B cell (primary cell): ENCODE measurements around the gene HEPACAM2. TPM values are rescaled to one million over a fixed set of nuclear protein-coding genes. Genes with fewer than 3 reads are reported as not detected.

ENCODE experiments used
- ATAC-seq: fragments of 200-7000 bp; cut with Tn5 transposase; one replicate; pipeline ENCODE4 v1.10.0; 2021; ENCODE audit warnings: low read depth, mild to moderate bottlenecking, moderate number of reproducible peaks, moderate library complexity
- CTCF ChIA-PET: fragments of 350-600 bp; sonication (Branson Sonifier 250); formaldehyde crosslinking; loops from one replicate; lab custom pipeline; 2021; ENCODE audit warnings: antibody characterized with exemption, inconsistent platforms; lab: Charles Lee
- POLR2A ChIA-PET: fragments of 350-600 bp; sonication (Branson Sonifier 250); formaldehyde crosslinking; loops from one replicate; lab custom pipeline; 2021; ENCODE audit warnings: antibody characterized with exemption; lab: Charles Lee
- DNase-seq: peaks from one replicate; pipeline ENCODE4 v3.0.0; 2013
- H2AFZ ChIP-seq: 2 replicates; pipeline ENCODE4 v1.6.1; 2012; ENCODE audit warnings: mild to moderate bottlenecking, low read depth, low read length; ENCODE audit not compliant: insufficient read depth, poor library complexity, severe bottlenecking
- H3K27ac ChIP-seq, 2 donors: 1 replicate in 1 of 2; 2 replicates in 1 of 2; pipeline ENCODE4 v1.5.1; 2012 to 2013; ENCODE audit warnings: low read length in 2 of 2, mild to moderate bottlenecking in 2 of 2, moderate library complexity in 1 of 2
- H3K27me3 ChIP-seq, 4 experiments: fragments of 200-600 bp in 1 of 4; sonication (generic) in 1 of 4; replicated peaks in 1 of 4; 1 replicate in 2 of 4; 2 replicates in 2 of 4; pipeline versions ENCODE4 v1.6.1 to v1.7.0; 2013 to 2016; ENCODE audit warnings: low read length in 3 of 4, mild to moderate bottlenecking in 2 of 4, mixed read lengths in 1 of 4, moderate library complexity in 1 of 4; ENCODE audit not compliant: insufficient read depth in 4 of 4, control insufficient read depth in 3 of 4; ENCODE audit errors: control extremely low read depth in 1 of 4
- H3K36me3 ChIP-seq, 2 experiments: replicated peaks in 1 of 2; 1 replicate in 1 of 2; 2 replicates in 1 of 2; pipeline versions ENCODE4 v1.6.1 to v1.7.1; 2013; ENCODE audit warnings: low read length in 1 of 2; ENCODE audit not compliant: insufficient read depth in 2 of 2, control insufficient read depth in 1 of 2; ENCODE audit errors: control extremely low read depth in 1 of 2, extremely low read depth in 1 of 2
- H3K4me1 ChIP-seq, 2 donors: fragments of 200-600 bp in 1 of 2; sonication (generic) in 1 of 2; 1 replicate in 1 of 2; 2 replicates in 1 of 2; pipeline versions ENCODE4 v1.5.1 to v1.6.1; 2013 to 2017; ENCODE audit warnings: low read length in 2 of 2; ENCODE audit not compliant: control insufficient read depth in 2 of 2, insufficient read depth in 2 of 2
- H3K4me2 ChIP-seq: replicated peaks from 2 replicates; pipeline ENCODE3; 2012; ENCODE audit warnings: mild to moderate bottlenecking, low read depth, low read length; ENCODE audit not compliant: poor library complexity, severe bottlenecking
- H3K4me3 ChIP-seq, 5 experiments: fragments of 200-600 bp in 1 of 5; sonication (generic) in 1 of 5; 1 replicate in 3 of 5; 2 replicates in 2 of 5; pipeline versions ENCODE4 v1.5.1 to v1.7.0; 2011 to 2016; ENCODE audit warnings: low read length in 4 of 5, mild to moderate bottlenecking in 4 of 5, low read depth in 2 of 5, control low read depth in 1 of 5, moderate library complexity in 1 of 5; ENCODE audit not compliant: insufficient read depth in 1 of 5; ENCODE audit errors: control extremely low read depth in 1 of 5, extremely low read depth in 1 of 5
- H3K79me2 ChIP-seq: fragments of 200-600 bp; sonication (generic); one replicate; pipeline ENCODE4 v1.6.0; 2016; ENCODE audit warnings: low read length; ENCODE audit not compliant: control insufficient read depth, insufficient read depth
- H3K9ac ChIP-seq: fragments of 200-600 bp; sonication (generic); 2 replicates; pipeline ENCODE4 v1.6.1; 2017; ENCODE audit warnings: mild to moderate bottlenecking, low read length, moderate library complexity
- H3K9me3 ChIP-seq, 3 donors: one replicate each; pipeline versions ENCODE4 v1.6.1 to v1.7.1; 2013; ENCODE audit warnings: low read length in 2 of 3; ENCODE audit not compliant: control insufficient read depth in 2 of 3, insufficient read depth in 1 of 3; ENCODE audit errors: control extremely low read depth in 1 of 3
- H4K20me1 ChIP-seq: 2 replicates; pipeline ENCODE4 v1.6.0; 2012; ENCODE audit warnings: mild to moderate bottlenecking, low read length; ENCODE audit not compliant: insufficient read depth, control insufficient read depth, poor library complexity, severe bottlenecking
- H3K27ac Mint-ChIP-seq: one replicate; pipeline ENCODE4 v1.8.0; 2021; ENCODE audit warnings: mixed read lengths
- H3K27me3 Mint-ChIP-seq: one replicate; pipeline ENCODE4 v1.8.0; 2021; ENCODE audit warnings: mixed read lengths
- H3K4me1 Mint-ChIP-seq: one replicate; pipeline ENCODE4 v1.8.0; 2021; ENCODE audit warnings: mixed read lengths
- H3K4me3 Mint-ChIP-seq: one replicate; pipeline ENCODE4 v1.8.0; 2021; ENCODE audit warnings: mixed read lengths
- H3K9me3 Mint-ChIP-seq: one replicate; pipeline ENCODE4 v1.8.0; 2022; ENCODE audit warnings: mixed read lengths; ENCODE audit not compliant: insufficient read depth
- CTCF ChIP-seq: fragments of 200-600 bp; IDR thresholded peaks from one replicate; pipeline ENCODE4 v1.8.0; 2022; ENCODE audit warnings: antibody characterized with exemption, mild to moderate bottlenecking
- EZH2 ChIP-seq: IDR thresholded peaks from 2 replicates; pipeline ENCODE4 v1.6.1; 2012; ENCODE audit warnings: borderline replicate concordance, low read depth, mild to moderate bottlenecking, moderate library complexity, low read length; ENCODE audit not compliant: insufficient read depth, poor library complexity, severe bottlenecking
- WGBS: methylation state at CpG from one replicate; pipeline ENCODE4 v1.1.5; 2013; ENCODE audit warnings: missing lambda C conversion rate; ENCODE audit not compliant: insufficient coverage; 5-methylcytosine and 5-hydroxymethylcytosine counted together
- intact Hi-C: fragments of 100-400 bp; cut with micrococcal nuclease; formaldehyde crosslinking; loops from one replicate; pipeline ENCODE4 v1.10.0; 2022
- polyA plus RNA-seq: library from polyadenylated mRNA; depleted of rRNA; stranded (reverse); fragments of >200 nt; gene quantifications from 2 replicates; pipeline ENCODE4 v1.2.3, GENCODE V29; 2012
- total RNA-seq, 2 donors: library from RNA; stranded (reverse); fragments of 120-200 nt in 1 of 2; gene quantifications; 1 replicate in 1 of 2; 2 replicates in 1 of 2; pipeline versions ENCODE4 v1.2.3 to v1.2.4, GENCODE V29; 2013 to 2022

Gene HEPACAM2
- total and polyA plus RNA-seq, 2 donors (not counting 1 experiment from before 2014, with no cell fraction given), result not detected

- H3K4me1 ChIP-seq, result no peaks in the 10 kb centered on the region
- no peak overlapping the region for H2AFZ ChIP-seq
- H4K20me1 ChIP-seq, result peaks cover 9% of the 10 kb centered on the region
- Mint-ChIP-seq H3K27me3 (no peaks in the 10 kb centered on the region), H3K4me1 (peaks cover 6% of the 10 kb centered on the region), H3K4me3 (no peak overlapping the region), H3K9me3 (no peaks in the 10 kb centered on the region), H3K27ac (no peak overlapping the region)
- TF ChIP-seq CTCF, result no peak
- TF ChIP-seq EZH2, result no peak
- no peaks in the 10 kb centered on the region for H3K27me3 ChIP-seq
- no peak overlapping the region for H3K4me3 ChIP-seq
- no peak overlapping the region for H3K9ac ChIP-seq
- H3K4me2 ChIP-seq, result no peak overlapping the region
- DNase-seq (no peak), ATAC-seq (no peak)
- H3K79me2 ChIP-seq, result peaks cover 33% of the 10 kb centered on the region
- CTCF ChIA-PET, result no interaction called here
- no peak overlapping the region for H3K27ac ChIP-seq
- peaks cover 0 to under 1% of the 10 kb centered on the region in 2 experiments for H3K36me3 ChIP-seq
- WGBS, result 93% methylated on average over 3 of the region's 5 CpGs
- no peaks in the 10 kb centered on the region for H3K9me3 ChIP-seq
- POLR2A ChIA-PET, result no interaction called here
- intact Hi-C loops, result loop anchor here (5.0 to 10.0 kb wide), 2 partner anchors 973 to 1025 kb away; no protein-coding TSS in a partner anchor
Observed at GRCh38 chr7:93249491-93250148, 23.4 kb upstream of the HEPACAM2 start.
